K562 (cell line): ENCODE results near the gene DNAJB2. TPM values are rescaled to one million over a fixed set of nuclear protein-coding genes. Genes with fewer than 3 reads are reported as not detected.
A peak's percentile ranks its signal among the peaks of the same experiment; 100 is the strongest.

Experiments used
- AFF4 ChIP-seq: sonication (generic); formaldehyde crosslinking; IDR thresholded peaks from 2 replicates; pipeline ENCODE4 v1.8.0; 2023; ENCODE audit warnings: mild to moderate bottlenecking, missing genetic modification reagents
- DPF2 ChIP-seq: fragments of 450-650 bp; IDR thresholded peaks from 2 replicates; pipeline ENCODE4 v1.6.1; 2016
- ESRRA ChIP-seq: fragments of 450-650 bp; IDR thresholded peaks from 2 replicates; pipeline ENCODE4 v1.6.1; 2014; ENCODE audit warnings: low read depth, mild to moderate bottlenecking, moderate library complexity, borderline replicate concordance
- ETS1 ChIP-seq: conservative IDR thresholded peaks from 2 replicates; pipeline ENCODE4 v1.6.1; 2011; ENCODE audit warnings: low read depth, mild to moderate bottlenecking, low read length; ENCODE audit not compliant: control insufficient read depth
- GATA2 ChIP-seq: sonication (generic); formaldehyde crosslinking; IDR thresholded peaks from 2 replicates; pipeline ENCODE4 v1.4.0; 2020; ENCODE audit warnings: mild to moderate bottlenecking, missing genetic modification reagents
- GTF2A2 ChIP-seq: IDR thresholded peaks from 2 replicates; pipeline ENCODE4 v1.6.1; 2016; ENCODE audit warnings: mild to moderate bottlenecking, missing genetic modification characterization, missing compliant biosample characterization
- JUND ChIP-seq, 2 experiments: IDR thresholded peaks; 2 replicates in 1 of 2; 3 replicates in 1 of 2; pipeline ENCODE4 v1.6.1; 2011; ENCODE audit warnings: borderline replicate concordance in 2 of 2, low read depth in 2 of 2, low read length in 2 of 2, improper control_type of control experiment in 1 of 2, missing biosample characterization in 1 of 2, missing genetic modification characterization in 1 of 2, missing genetic modification reagents in 1 of 2
- MBD2 ChIP-seq: sonication (generic); IDR thresholded peaks from 2 replicates; pipeline ENCODE4 v1.6.1; 2016; ENCODE audit warnings: low read depth, borderline replicate concordance
- MECOM ChIP-seq: fragments of 250-450 bp; sonication (Bioruptor Pico); IDR thresholded peaks from 2 replicates; pipeline ENCODE4 v1.8.0; 2022; ENCODE audit warnings: inconsistent platforms
- MLLT1 ChIP-seq, 2 experiments: fragments of 450-650 bp; IDR thresholded peaks; 2 replicates each; pipeline ENCODE4 v1.6.1; 2016
- MYBL2 ChIP-seq, 2 experiments: fragments of 450-650 bp in 1 of 2; sonication (generic) in 1 of 2; formaldehyde crosslinking in 1 of 2; IDR thresholded peaks; 2 replicates each; pipeline versions ENCODE4 v1.6.1 to v1.8.1; 2017 to 2022; ENCODE audit warnings: borderline replicate concordance in 1 of 2, inconsistent platforms in 1 of 2, low read depth in 1 of 2, mild to moderate bottlenecking in 1 of 2, missing genetic modification reagents in 1 of 2, moderate library complexity in 1 of 2
- NCOR1 ChIP-seq: fragments of 450-650 bp; IDR thresholded peaks from 2 replicates; pipeline ENCODE4 v1.6.1; 2016; ENCODE audit warnings: mild to moderate bottlenecking, moderate library complexity
- NR3C1 ChIP-seq: sonication (generic); formaldehyde crosslinking; IDR thresholded peaks from 2 replicates; pipeline ENCODE4 v1.8.1; 2022; ENCODE audit warnings: missing genetic modification reagents
- POU5F1 ChIP-seq: fragments of 150-350 bp; IDR thresholded peaks from 2 replicates; pipeline ENCODE4 v1.6.1; 2014; ENCODE audit warnings: borderline replicate concordance, low read length, low read depth, mild to moderate bottlenecking; ENCODE audit not compliant: partially characterized antibody
- RFX7 ChIP-seq: fragments of 250-450 bp; sonication (Bioruptor Pico); IDR thresholded peaks from 2 replicates; pipeline ENCODE4 v1.5.1; 2021; ENCODE audit warnings: mild to moderate bottlenecking
- SMARCC2 ChIP-seq: fragments of 450-650 bp; IDR thresholded peaks from 2 replicates; pipeline ENCODE4 v1.6.1; 2017; ENCODE audit warnings: antibody characterized with exemption, moderate library complexity, mild to moderate bottlenecking, low read depth
- SRF ChIP-seq, 2 experiments: fragments of 250-450, 450-650 bp in 1 of 2; sonication (Bioruptor Pico) in 1 of 2; sonication (generic) in 1 of 2; formaldehyde crosslinking; IDR thresholded peaks; 2 replicates each; pipeline versions ENCODE4 v1.5.0 to v1.5.1; 2020 to 2022; ENCODE audit warnings: mild to moderate bottlenecking in 1 of 2, missing genetic modification reagents in 1 of 2
- THAP7 ChIP-seq: fragments of 250-450 bp; sonication (Bioruptor Pico); IDR thresholded peaks from 2 replicates; pipeline ENCODE4 v1.5.0; 2021
- ZNF143 ChIP-seq: sonication (generic); formaldehyde crosslinking; IDR thresholded peaks from 2 replicates; pipeline ENCODE4 v1.9.0; 2022; ENCODE audit warnings: mild to moderate bottlenecking, missing genetic modification reagents
- ZNF644 ChIP-seq: fragments of 200-800 bp; sonication (Bioruptor generic); IDR thresholded peaks from 2 replicates; pipeline ENCODE4 v1.6.1; 2016; ENCODE audit warnings: low read depth, missing genetic modification characterization, missing compliant biosample characterization
- ZNF717 ChIP-seq: fragments of 250-450 bp; sonication (Bioruptor Pico); IDR thresholded peaks from 2 replicates; pipeline ENCODE4 v1.5.0; 2021
- polyA plus RNA-seq, 8 experiments: library from polyadenylated mRNA; depleted of rRNA in 4 of 8; stranded (reverse) in 5 of 8; unstranded in 3 of 8; fragments of >200 nt; fragmentation: Nextera tagmentation in 2 of 8; fragmentation: Illumina TruSeq in 1 of 8; extraction: Ambion mirVana in 2 of 8; extraction: Trizol in 1 of 8; gene quantifications; 2 replicates each; pipeline versions ENCODE4 v1.2.1 to v1.2.3, GENCODE V29; 2011 to 2014; ENCODE audit warnings: inconsistent platforms in 1 of 8, missing spikeins in 1 of 8
- total RNA-seq, 7 experiments: library from RNA; depleted of rRNA in 6 of 7; stranded (reverse); fragments of >200 nt in 6 of 7; fragmentation: Illumina TruSeq in 2 of 7; extraction: Trizol in 2 of 7; gene quantifications; 2 replicates each; pipeline versions ENCODE4 v1.2.1 to v1.2.3, GENCODE V29; 2011 to 2021; ENCODE audit warnings: low replicate concordance in 1 of 7

Gene DNAJB2
- total and polyA plus RNA-seq, 9 of the 15 experiments (the other 6 are each of a cell fraction or from before 2014, with no cell fraction given), result 0.08 to 3.0 (median 2.2) TPM; not detected in 1

GRCh38 chr2:219285894-219286425, 6.8 kb downstream of the DNAJB2 start (continued):
- no peak for TF ChIP-seq NCOR1
- no peak for TF ChIP-seq MLLT1 (IDR thresholded peaks at IDR 0.05)
- TF ChIP-seq ESRRA, result no peak
- no peak for TF ChIP-seq MYBL2 (IDR thresholded peaks at IDR 0.05; ENCODE audit: low read depth)
- no peak for TF ChIP-seq MYBL2 (CRISPR knock-in tag; IDR thresholded peaks at IDR 0.05; ENCODE audit: borderline replicate concordance)
- no peak for TF ChIP-seq RFX7 (CRISPR knock-in tag)
- peak; percentile 87 for TF ChIP-seq ZNF143 (CRISPR knock-in tag)
- TF ChIP-seq ZNF717, result no peak
- no peak for TF ChIP-seq NR3C1 (CRISPR knock-in tag)
- no peak for TF ChIP-seq AFF4 (CRISPR knock-in tag)
- TF ChIP-seq MBD2, result peak; percentile 82; the same call in 1 of the 2 replicates
- no peak for TF ChIP-seq MECOM (CRISPR knock-in tag)
- no peak for TF ChIP-seq SMARCC2
- peak; percentile 61 for TF ChIP-seq GATA2 (CRISPR knock-in tag)
- no peak for TF ChIP-seq GTF2A2 (tag)
- TF ChIP-seq DPF2, result no peak
- 0 out of 2 replicates have a peak, but pooled peaks have one; percentile 40 for TF ChIP-seq ZNF644 (tag)
- no peak for TF ChIP-seq THAP7 (CRISPR knock-in tag)
- TF ChIP-seq ETS1, result peak; percentile 97
- peak; percentile 30; the same call in 1 of the 2 replicates for TF ChIP-seq JUND (IDR thresholded peaks at IDR 0.05; ENCODE audit: borderline replicate concordance, low read depth, low read length)
- no peak; the same call in 2 of the 3 replicates for TF ChIP-seq JUND (tag; IDR thresholded peaks at IDR 0.05; ENCODE audit: borderline replicate concordance, low read depth, low read length)
- peak; percentile 50 for TF ChIP-seq POU5F1
- TF ChIP-seq SRF (CRISPR knock-in tag; IDR thresholded peaks at IDR 0.05), result no peak
